K562 (cell line): Measurements from ENCODE around the gene CCL19. TPM values are rescaled to one million over a fixed set of nuclear protein-coding genes. Genes with fewer than 3 reads are reported as not detected.

ENCODE experiments used
- ATAC-seq: fragments of 200-7000 bp; cut with Tn5 transposase; 3 replicates; pipeline ENCODE4 v1.9.1; 2020; ENCODE audit warnings: moderate library complexity
- BruUV-seq: library from RNA; stranded (reverse); fragments of 400-500 nt; replicated peaks from 2 replicates; lab custom pipeline; 2021; lab: Mats Ljungman, UMichigan
- CTCF ChIA-PET: fragments of 300-600 bp; formaldehyde crosslinking; extraction: SDS; loops from one replicate; lab custom pipeline; 2021; ENCODE audit warnings: low intra/inter-chr PET ratio; lab: Yijun Ruan, JAX
- POLR2A ChIA-PET: fragments of 300-600, 350-650 bp; sonication (Branson Sonifier 250); formaldehyde crosslinking; extraction: SDS; loops from one replicate; lab custom pipeline; 2021; ENCODE audit warnings: antibody characterized with exemption, inconsistent platforms; lab: Yijun Ruan, JAX
- DNase-seq, 4 experiments: peaks; one replicate each; pipeline versions ENCODE4 v3.0.0 to v3.0.0-alpha.2; 2011 to 2018; ENCODE audit warnings: low spot score in 3 of 4, mixed read lengths in 3 of 4; ENCODE audit errors: extremely low read depth in 1 of 4
- FAIRE-seq: peaks from 2 replicates; lab custom pipeline; 2011; peaks lifted over from hg19 to GRCh38; lab: Jason Lieb, UNC
- H2AFZ ChIP-seq: 2 replicates; pipeline ENCODE4 v1.6.0; 2011; ENCODE audit warnings: low read depth, low read length, control low read depth, inconsistent platforms
- H3K27ac ChIP-seq: fragments of 200-600 bp; 3 replicates; pipeline ENCODE4 v1.8.0; 2011; ENCODE audit warnings: low read depth, mild to moderate bottlenecking, control low read depth, inconsistent platforms, low read length, moderate library complexity, mixed read lengths; ENCODE audit errors: extremely low read depth
- H3K27me3 ChIP-seq, 2 experiments: fragments of 300-600 bp in 1 of 2; 2 replicates in 1 of 2; 3 replicates in 1 of 2; pipeline versions ENCODE4 v1.6.0 to v1.8.0; 2011; ENCODE audit warnings: inconsistent platforms in 2 of 2, low read length in 2 of 2, mild to moderate bottlenecking in 1 of 2, mixed read lengths in 1 of 2, moderate library complexity in 1 of 2; ENCODE audit not compliant: control insufficient read depth in 2 of 2, insufficient read depth in 2 of 2
- H3K36me3 ChIP-seq: fragments of 300-600 bp; 3 replicates; pipeline ENCODE4 v1.8.0; 2011; ENCODE audit warnings: mild to moderate bottlenecking, low read length, inconsistent platforms; ENCODE audit not compliant: control insufficient read depth, insufficient read depth
- H3K4me1 ChIP-seq, 2 experiments: fragments of 200-600 bp in 1 of 2; replicated peaks in 1 of 2; 2 replicates in 1 of 2; 3 replicates in 1 of 2; pipeline versions ENCODE4 v1.5.1 to v1.8.0; 2011; ENCODE audit warnings: inconsistent platforms in 2 of 2, low read length in 2 of 2, mild to moderate bottlenecking in 1 of 2, mixed read lengths in 1 of 2, moderate library complexity in 1 of 2; ENCODE audit not compliant: control insufficient read depth in 2 of 2, insufficient read depth in 2 of 2
- H3K4me2 ChIP-seq: 2 replicates; pipeline ENCODE4 v1.6.1; 2011; ENCODE audit warnings: low read length, control low read depth, inconsistent platforms, mixed read lengths; ENCODE audit not compliant: insufficient read depth
- H3K4me3 ChIP-seq: fragments of 200-600 bp; sonication (generic), shearing (Covaris generic); 2 replicates; pipeline ENCODE4 v1.5.1; 2016; ENCODE audit warnings: control low read depth, inconsistent platforms
- H3K79me2 ChIP-seq: fragments of 200-600 bp; 3 replicates; pipeline ENCODE4 v1.8.0; 2011; ENCODE audit warnings: low read length, inconsistent platforms; ENCODE audit not compliant: control insufficient read depth, insufficient read depth
- H3K9ac ChIP-seq, 2 experiments: 2 replicates each; pipeline versions ENCODE4 v1.6.0 to v1.6.1; 2011; ENCODE audit warnings: low read depth in 2 of 2, low read length in 2 of 2, control low read depth in 1 of 2, inconsistent platforms in 1 of 2, mild to moderate bottlenecking in 1 of 2, mixed read lengths in 1 of 2; ENCODE audit not compliant: insufficient read depth in 1 of 2
- H3K9me1 ChIP-seq: one replicate; pipeline ENCODE4 v1.6.0; 2011; ENCODE audit warnings: inconsistent platforms, mild to moderate bottlenecking, low read length, moderate library complexity; ENCODE audit not compliant: control insufficient read depth, insufficient read depth
- H3K9me3 ChIP-seq: replicated peaks from 2 replicates; pipeline ENCODE4 v1.5.1; 2011; ENCODE audit warnings: low read depth, low read length, inconsistent platforms; ENCODE audit not compliant: control insufficient read depth, insufficient read depth
- H4K20me1 ChIP-seq: replicated peaks from 2 replicates; pipeline ENCODE4 v1.6.1; 2011; ENCODE audit warnings: low read length, inconsistent platforms, mixed read lengths; ENCODE audit not compliant: control insufficient read depth, insufficient read depth
- FOXA1 ChIP-seq: fragments of 450-650 bp; IDR thresholded peaks from 2 replicates; pipeline ENCODE4 v1.6.1; 2016; ENCODE audit warnings: mild to moderate bottlenecking, borderline replicate concordance
- HDAC2 ChIP-seq: fragments of 450-650 bp; IDR thresholded peaks from 2 replicates; pipeline ENCODE4 v1.6.1; 2016; ENCODE audit warnings: mild to moderate bottlenecking
- IFI16 ChIP-seq: fragments of 250-450 bp; sonication (Bioruptor Pico); IDR thresholded peaks from 2 replicates; pipeline ENCODE4 v2.1.2; 2022; ENCODE audit warnings: mild to moderate bottlenecking, inconsistent platforms
- MEF2D ChIP-seq: conservative IDR thresholded peaks from 2 replicates; pipeline ENCODE4 v1.6.1; 2016; ENCODE audit warnings: low read depth, missing genetic modification characterization, missing compliant biosample characterization
- MYBL2 ChIP-seq, 2 experiments: fragments of 450-650 bp in 1 of 2; sonication (generic) in 1 of 2; formaldehyde crosslinking in 1 of 2; IDR thresholded peaks; 2 replicates each; pipeline versions ENCODE4 v1.6.1 to v1.8.1; 2017 to 2022; ENCODE audit warnings: borderline replicate concordance in 1 of 2, inconsistent platforms in 1 of 2, low read depth in 1 of 2, mild to moderate bottlenecking in 1 of 2, missing genetic modification reagents in 1 of 2, moderate library complexity in 1 of 2
- OTX1 ChIP-seq: fragments of 450-650 bp; formaldehyde crosslinking; IDR thresholded peaks from 2 replicates; pipeline ENCODE4 v1.4.0; 2022; ENCODE audit warnings: mild to moderate bottlenecking
- PHF20 ChIP-seq: fragments of 450-650 bp; IDR thresholded peaks from 2 replicates; pipeline ENCODE4 v1.6.1; 2018; ENCODE audit not compliant: partially characterized antibody
- SIN3B ChIP-seq: fragments of 450-650 bp; IDR thresholded peaks from 2 replicates; pipeline ENCODE4 v1.6.1; 2017; ENCODE audit warnings: low read depth, mild to moderate bottlenecking, moderate library complexity
- TAF9B ChIP-seq: fragments of 450-650 bp; IDR thresholded peaks from 2 replicates; pipeline ENCODE4 v1.6.1; 2018; ENCODE audit warnings: mild to moderate bottlenecking; ENCODE audit not compliant: partially characterized antibody
- U2AF1 ChIP-seq: fragments of 200-400 bp; formaldehyde crosslinking; optimal IDR thresholded peaks from 2 replicates; pipeline ENCODE3; 2017; ENCODE audit warnings: mild to moderate bottlenecking, low read depth, low read length, moderate library complexity
- ZEB2 ChIP-seq: fragments of 450-650 bp; IDR thresholded peaks from 2 replicates; pipeline ENCODE4 v1.6.1; 2016
- ZNF124 ChIP-seq: sonication (generic); formaldehyde crosslinking; IDR thresholded peaks from 2 replicates; pipeline ENCODE4 v1.8.1; 2022; ENCODE audit warnings: missing genetic modification reagents
- ZNF511 ChIP-seq: sonication (generic); formaldehyde crosslinking; IDR thresholded peaks from 2 replicates; pipeline ENCODE4 v1.8.0; 2022; ENCODE audit warnings: mild to moderate bottlenecking, missing genetic modification reagents
- WGBS: fragments of 100-300 bp; shearing (Covaris generic); methylation state at CpG from one replicate; pipeline ENCODE4 v1.1.6; 2016; ENCODE audit warnings: low coverage, mixed read lengths; ENCODE audit not compliant: insufficient coverage; ENCODE audit errors: missing lambda C conversion rate; 5-methylcytosine and 5-hydroxymethylcytosine counted together
- in situ Hi-C: fragments of 300-500 bp; cut with MboI; formaldehyde crosslinking; loops from 4 replicates; pipeline ENCODE4 v1.15.0; 2018; ENCODE audit warnings: inconsistent platforms, mixed read lengths
- intact Hi-C: fragments of 100-400 bp; cut with micrococcal nuclease; formaldehyde crosslinking; loops from 2 replicates; pipeline ENCODE4 v1.14.2; 2022
- polyA plus RNA-seq, 8 experiments: library from polyadenylated mRNA; depleted of rRNA in 4 of 8; stranded (reverse) in 5 of 8; unstranded in 3 of 8; fragments of >200 nt; fragmentation: Nextera tagmentation in 2 of 8; fragmentation: Illumina TruSeq in 1 of 8; extraction: Ambion mirVana in 2 of 8; extraction: Trizol in 1 of 8; gene quantifications; 2 replicates each; pipeline versions ENCODE4 v1.2.1 to v1.2.3, GENCODE V29; 2011 to 2014; ENCODE audit warnings: inconsistent platforms in 1 of 8, missing spikeins in 1 of 8
- total RNA-seq, 7 experiments: library from RNA; depleted of rRNA in 6 of 7; stranded (reverse); fragments of >200 nt in 6 of 7; fragmentation: Illumina TruSeq in 2 of 7; extraction: Trizol in 2 of 7; gene quantifications; 2 replicates each; pipeline versions ENCODE4 v1.2.1 to v1.2.3, GENCODE V29; 2011 to 2021; ENCODE audit warnings: low replicate concordance in 1 of 7
- TF ChIP-seq, protein P1 (sequence below): fragments of 250-450 bp; sonication (Bioruptor Pico); IDR thresholded peaks from 2 replicates; pipeline ENCODE4 v1.5.0; 2021; ENCODE audit warnings: mild to moderate bottlenecking, moderate library complexity

Gene CCL19
- total and polyA plus RNA-seq, 9 of the 15 experiments (the other 6 are each of a cell fraction or from before 2014, with no cell fraction given) = not detected

- ChIA-PET POLR2A (no interaction called here), CTCF (no interaction called here)
- Histone ChIP-seq H3K9me3 (no peaks in the 10 kb centered on the region), H3K27me3 (no peaks in the 10 kb centered on the region), H3K4me3 (no peak overlapping the region), H3K27ac (no peak overlapping the region), H3K9ac (no peak overlapping the region)
- no peak for ATAC-seq
- intact Hi-C loops = no loop called here
- TF ChIP-seq ZNF124 (CRISPR knock-in tag) (no peak), HDAC2 (no peak), TAF9B (no peak), U2AF1 (no peak), IFI16 (CRISPR knock-in tag) (no peak)
- TF ChIP-seq, all 486 proteins: peak for 0
- 79% methylated on average over 13 of the region's 14 CpGs for WGBS
- H4K20me1 ChIP-seq = no peaks in the 10 kb centered on the region
- peaks cover 2% of the 10 kb centered on the region for H3K9me1 ChIP-seq
- H3K4me2 ChIP-seq = no peak overlapping the region
- BruUV-seq = no TSS peak
- FAIRE-seq (no peak), DNase-seq (no peak)
- no peaks in the 10 kb centered on the region for H3K36me3 ChIP-seq
- H3K79me2 ChIP-seq = no peaks in the 10 kb centered on the region
- H3K4me1 ChIP-seq = peaks cover 9 to 20% of the 10 kb centered on the region in 2 experiments
- H2AFZ ChIP-seq = no peak overlapping the region
- in situ Hi-C loops = no loop called here
Observed at GRCh38 chr9:34658461-34658860, 32.6 kb downstream of the CCL19 start.

GRCh38 chr9:34656992-34657391 is 34.1 kb downstream of the CCL19 start:
- intact Hi-C loops (no loop called here), in situ Hi-C loops (no loop called here)
- CTCF ChIA-PET = no interaction called here
- Histone ChIP-seq H3K4me2 (no peak overlapping the region), H3K9me1 (no peaks in the 10 kb centered on the region), H2AFZ (no peak overlapping the region), H3K9ac (peak overlapping the region in 1 of 2 experiments; percentile 23; a peak in 1 of 4 replicates), H3K9me3 (no peaks in the 10 kb centered on the region), H3K27me3 (no peaks in the 10 kb centered on the region), H3K27ac (no peak overlapping the region), H4K20me1 (no peaks in the 10 kb centered on the region), H3K4me1 (peaks cover 21 to 34% of the 10 kb centered on the region in 2 experiments), H3K79me2 (no peaks in the 10 kb centered on the region), H3K4me3 (no peak overlapping the region), H3K36me3 (no peaks in the 10 kb centered on the region)
- BruUV-seq = no TSS peak
- FAIRE-seq = no peak
- WGBS = 58% methylated on average over 4 of the region's 5 CpGs
- ATAC-seq = no peak
- POLR2A ChIA-PET = no interaction called here
- DNase-seq = no peak
- no peak for TF ChIP-seq MYBL2 (IDR thresholded peaks at IDR 0.05; ENCODE audit: low read depth)
- TF ChIP-seq MYBL2 (CRISPR knock-in tag; IDR thresholded peaks at IDR 0.05; ENCODE audit: borderline replicate concordance) = no peak
- TF ChIP-seq, protein P1, sequence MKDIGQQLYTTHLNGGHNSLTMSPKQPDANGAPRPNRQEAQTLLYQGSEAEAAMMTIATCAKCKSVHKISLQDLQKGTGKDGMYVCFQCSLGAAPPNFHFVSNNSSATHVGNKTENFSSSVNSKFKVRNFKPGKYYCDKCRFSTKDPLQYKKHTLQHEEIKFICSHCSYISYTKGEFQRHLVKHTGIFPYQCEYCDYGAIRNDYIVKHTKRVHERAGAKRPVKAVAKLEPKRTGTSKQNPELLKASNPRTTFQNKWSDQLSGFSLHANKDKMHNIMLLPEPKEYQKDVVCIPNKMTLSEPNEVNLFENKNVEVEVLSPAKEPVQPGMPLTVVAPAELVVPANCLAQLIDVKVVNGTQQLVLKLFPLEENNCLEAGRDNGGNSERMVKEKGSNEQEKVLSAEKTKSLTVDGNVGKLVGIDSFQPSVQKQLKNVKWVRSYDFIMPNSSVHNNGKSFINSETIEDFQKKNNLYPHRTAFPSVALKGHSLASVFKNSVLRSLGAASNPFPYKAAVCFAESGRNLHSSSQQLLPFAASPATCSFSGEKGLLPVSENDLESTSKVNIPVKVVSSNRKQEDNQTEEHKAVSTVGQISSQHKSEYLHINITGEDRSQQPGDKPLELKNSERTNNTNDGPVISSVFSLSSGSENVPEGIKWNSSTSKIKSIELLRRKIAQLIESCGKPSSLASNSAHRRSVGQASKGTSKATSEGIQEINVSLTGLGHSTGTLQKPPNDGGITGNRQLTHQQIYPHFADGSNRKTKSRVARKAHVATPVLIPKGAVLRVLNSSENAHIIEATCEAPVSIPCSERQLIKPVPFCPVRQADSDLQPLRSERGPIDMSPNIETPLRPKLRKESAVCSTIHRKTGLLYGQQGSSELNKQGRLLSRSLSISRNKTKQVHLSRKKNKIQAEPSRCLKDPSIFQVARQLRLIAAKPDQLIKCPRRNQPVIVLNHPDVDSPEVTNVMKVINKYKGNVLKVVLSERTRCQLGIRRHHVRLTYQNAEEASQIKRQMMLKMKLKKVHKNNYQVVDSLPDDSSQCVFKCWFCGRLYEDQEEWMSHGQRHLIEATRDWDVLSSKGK (CRISPR knock-in tag) = no peak
- no peak for TF ChIP-seq ZNF511 (CRISPR knock-in tag)
- TF ChIP-seq PHF20 = no peak
- no peak for TF ChIP-seq OTX1 (CRISPR knock-in tag)
- TF ChIP-seq FOXA1 = no peak
- no peak for TF ChIP-seq MEF2D (tag)
- TF ChIP-seq SIN3B = no peak
- TF ChIP-seq ZEB2 = no peak
